Stimulated activated CD8-positive, alpha-beta memory T cell treated with anti-CD3 and anti-CD28 coated beads, Interleukin-7, amount 100 ng/mL, for 1 hour (primary cell): ENCODE measurements around the gene PDE9A.

Source experiments
- DNase-seq, 2 donors: peaks; one replicate each; pipeline ENCODE4 v3.0.0-alpha.2; 2020; ENCODE audit warnings: low read depth in 2 of 2

The PDE9A gene

DNA sequence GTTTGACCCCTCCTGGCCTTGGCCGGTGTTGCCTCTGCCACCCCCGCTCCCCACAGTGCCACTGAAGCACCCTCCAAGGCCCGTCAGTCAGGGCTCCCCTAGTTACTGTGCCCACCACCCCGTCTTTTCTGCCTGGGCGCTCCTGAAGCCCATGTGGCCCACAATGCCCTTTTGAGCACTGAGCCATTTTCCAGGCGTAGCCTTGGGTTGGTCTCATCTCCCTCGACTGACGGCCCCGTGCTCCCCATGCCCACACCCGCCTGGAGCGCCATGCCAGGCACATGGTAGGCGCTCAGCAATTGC is 118.0 kb downstream of the PDE9A start:
- DNase-seq, result no peak

DNA sequence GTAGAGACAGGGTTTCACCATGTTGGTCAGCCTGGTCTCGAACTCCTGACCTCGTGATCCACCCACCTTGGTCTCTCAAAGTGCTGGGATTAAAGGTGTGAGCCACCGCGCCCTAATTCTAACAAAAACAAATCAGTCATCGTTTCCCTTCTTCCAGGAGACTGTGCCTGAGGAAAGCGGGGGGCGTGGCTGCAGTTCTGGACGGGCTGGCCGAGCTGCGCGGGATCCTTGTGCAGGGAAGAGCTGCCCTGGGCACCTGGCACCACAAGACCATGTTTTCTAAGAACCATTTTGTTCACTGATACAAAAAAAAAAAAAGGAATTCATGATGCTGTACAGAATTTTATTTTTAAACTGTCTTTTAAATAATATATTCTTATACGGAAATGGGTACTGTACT is 121.7 kb downstream of the PDE9A start:
- DNase-seq, result no peak

DNA sequence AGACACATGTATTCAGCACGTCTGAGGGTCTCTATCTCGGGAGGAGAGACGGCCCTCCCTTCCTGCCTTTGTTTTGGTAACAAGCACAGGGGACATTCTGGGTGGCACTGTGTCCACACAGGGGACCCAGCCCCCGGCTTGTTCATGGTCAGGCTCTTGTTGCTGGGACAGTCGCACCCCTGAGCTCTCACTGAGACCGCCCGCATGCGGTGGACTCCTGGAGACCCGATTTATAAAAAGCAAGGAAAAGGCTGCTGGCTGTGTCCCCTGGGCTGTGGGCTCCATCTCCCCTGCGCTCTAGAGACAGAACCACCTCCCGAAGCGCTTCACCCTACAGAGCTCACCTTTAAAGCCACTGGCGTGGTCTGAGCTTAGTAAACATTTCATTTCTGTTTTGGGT is 122.5 kb downstream of the PDE9A start:
- DNase-seq, result no peak

DNA sequence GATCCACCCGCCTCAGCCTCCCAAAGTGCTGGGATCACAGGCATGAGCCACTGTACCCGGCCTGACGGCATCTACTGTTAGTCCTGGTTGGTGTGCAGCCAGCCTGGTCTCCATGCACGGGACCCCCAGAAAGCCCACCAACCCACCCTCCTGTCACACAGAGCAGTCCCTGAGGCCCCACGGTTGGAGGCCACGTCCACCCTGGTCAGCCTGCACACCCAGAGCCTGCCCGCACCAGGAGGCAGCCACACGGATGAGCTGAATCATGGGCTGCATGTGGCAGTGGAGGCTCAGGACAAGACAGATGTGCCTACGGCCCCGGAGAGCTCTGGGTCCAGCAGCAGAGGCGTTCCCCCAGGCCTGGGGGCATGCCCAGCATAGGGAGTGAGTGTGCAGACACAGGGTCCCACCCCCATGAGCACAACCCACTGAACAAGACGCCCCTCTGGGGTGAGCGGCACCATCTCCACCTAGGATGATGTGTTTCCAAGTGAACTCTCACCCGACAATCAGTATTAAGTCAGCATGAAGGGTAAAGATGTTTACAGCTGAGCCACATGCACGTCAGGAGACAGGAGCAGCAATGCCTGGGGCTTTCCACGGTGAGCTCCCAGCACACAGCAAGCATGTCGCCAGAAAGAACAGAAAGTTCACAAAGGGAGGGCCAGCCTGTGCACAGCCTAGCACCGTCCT is 123.8 kb downstream of the PDE9A start:
- no peak for DNase-seq

DNA sequence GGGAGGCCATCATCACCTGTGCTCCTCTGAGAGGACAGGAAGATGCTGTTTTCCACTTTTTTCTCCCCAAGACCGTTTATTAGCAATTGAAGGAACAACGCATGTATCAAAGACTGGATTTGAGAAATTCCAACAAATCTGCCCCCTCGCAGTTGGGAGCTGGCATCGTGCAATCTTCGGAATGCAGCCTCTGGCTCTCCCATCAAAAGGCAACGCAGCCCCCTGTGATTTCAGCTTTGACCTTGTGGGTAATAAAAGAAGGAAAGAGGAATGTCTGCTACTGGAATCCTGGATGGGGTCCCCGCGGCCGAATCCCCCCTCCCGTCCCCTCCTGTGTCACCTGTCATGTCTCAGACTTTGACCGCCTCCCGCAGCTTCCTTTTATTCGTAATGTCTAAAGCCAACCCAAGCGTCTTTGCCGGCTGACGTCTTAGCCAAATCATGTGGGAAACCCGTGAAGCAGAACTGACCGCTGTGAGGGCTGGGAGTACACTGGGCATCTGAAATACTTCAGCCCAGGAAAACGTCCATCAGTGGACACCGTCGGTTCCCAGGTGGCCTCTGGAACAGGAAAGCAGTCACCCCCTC is 124.4 kb downstream of the PDE9A start:
- no peak for DNase-seq

DNA sequence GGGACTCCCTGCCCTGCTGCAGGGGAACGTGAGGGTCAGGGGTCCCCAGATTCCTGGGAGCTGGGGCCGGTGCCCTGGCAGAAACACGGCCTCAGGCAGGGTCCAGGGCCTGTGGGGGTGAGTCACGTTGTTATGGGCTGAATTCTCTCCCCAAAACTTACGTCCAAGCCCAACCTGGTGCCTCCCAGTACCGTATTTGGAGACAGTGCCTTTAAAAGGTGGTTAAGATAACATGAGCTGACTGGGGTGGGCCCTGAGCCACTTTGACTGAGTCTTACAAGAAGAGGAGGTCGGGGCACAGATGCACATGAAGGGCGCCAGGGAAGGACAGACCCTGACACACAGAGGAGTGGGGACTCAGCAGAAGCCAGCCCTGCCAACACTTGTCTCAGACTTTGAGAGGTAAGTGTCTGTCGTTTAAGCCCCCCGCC is 126.0 kb downstream of the PDE9A start:
- DNase-seq, result no peak

DNA sequence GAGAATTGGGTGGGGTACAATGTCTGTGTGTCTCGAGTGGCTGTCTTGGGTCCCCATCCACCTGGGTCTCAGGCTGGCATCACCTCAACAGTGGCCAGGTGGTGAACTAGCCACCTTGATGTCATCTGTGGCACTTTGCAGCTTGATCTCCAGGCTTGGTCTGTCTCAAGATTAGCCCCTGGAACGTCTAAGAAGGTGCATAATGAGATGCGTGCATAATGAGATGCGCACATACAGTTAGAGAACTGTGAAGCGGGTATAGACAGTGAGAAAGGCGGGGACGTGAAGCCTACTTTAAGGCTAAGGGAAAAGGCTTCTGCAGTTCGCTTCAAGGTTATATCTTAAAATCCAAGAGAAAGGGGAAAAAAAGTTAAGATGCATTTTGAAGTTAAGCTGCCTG is 127.2 kb downstream of the PDE9A start:
- no peak for DNase-seq

DNA sequence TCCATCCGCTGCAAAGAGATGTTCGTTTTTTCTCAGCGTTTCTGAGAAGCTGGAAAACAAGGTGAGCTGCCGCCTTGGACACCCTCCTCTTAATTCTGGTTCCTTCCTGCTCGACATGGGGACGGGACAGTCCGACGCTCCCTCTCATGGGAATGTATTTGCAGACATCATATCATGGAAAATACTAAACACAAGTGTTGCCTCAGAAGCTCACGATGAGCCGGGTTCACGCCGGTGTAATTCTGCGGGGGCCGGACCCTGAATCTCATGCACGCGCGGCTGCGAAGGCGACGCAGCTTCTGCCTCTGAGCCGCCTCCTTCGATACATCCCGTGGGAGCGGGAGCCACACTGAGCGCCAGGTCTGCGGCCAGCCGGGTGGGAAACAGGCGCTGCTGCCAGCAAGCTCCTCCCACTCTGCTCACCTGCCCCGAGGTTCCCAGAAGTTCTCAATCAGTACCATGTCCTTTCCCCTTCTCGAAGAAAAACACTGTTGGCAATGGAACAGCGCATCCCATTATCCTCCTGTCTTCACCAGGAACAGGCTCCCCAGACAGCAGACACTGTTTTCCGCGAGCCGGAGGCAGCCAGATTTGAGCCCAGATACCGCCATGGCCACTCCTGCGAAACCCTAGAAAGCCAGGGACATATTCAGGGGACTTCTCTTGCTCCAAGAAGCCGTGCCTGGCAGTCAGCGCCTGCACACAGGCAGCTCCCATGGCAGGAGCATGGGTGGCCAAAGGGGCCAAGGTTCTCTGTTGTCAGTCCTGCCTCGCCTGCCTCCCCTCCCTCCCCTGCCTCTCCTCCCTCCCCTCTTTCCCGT is 127.9 kb downstream of the PDE9A start:
- no peak for DNase-seq

DNA sequence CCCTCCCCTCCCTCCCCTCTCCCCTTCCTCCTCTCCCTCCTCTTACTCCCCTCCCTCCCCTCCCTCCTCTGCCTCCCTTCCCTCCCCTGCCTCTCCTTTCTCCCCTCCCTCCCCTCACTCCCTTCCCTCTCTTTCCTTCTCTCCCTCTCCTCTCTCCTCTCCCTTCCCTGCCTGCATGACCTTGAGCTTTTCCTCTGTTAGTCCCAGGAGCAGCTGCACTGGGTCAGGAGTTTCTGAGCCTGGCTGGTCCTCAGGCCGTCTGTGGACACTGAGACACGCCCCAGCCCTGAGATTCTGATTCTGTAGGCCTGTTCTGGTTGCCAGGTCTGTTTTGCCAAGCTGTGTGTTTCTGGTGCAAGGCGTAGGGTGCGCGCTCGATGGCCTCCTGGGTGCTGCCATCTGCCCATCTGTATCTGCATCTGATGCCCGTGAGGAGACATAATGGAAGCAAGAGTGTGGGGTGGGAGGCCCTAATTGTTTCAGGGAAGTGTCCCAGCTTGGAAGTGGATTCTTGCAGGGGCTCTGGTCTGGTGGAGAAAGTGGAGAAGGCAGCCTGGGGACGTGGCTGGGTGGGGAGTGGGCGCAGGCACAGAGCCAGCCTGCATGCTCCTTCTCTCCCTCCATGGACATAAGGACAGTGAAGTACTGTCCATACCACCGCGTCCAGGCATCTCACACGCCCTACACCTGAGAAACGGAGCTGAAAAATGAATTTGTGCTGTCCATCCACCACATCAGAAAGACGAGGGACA is 128.7 kb downstream of the PDE9A start:
- DNase-seq, result no peak

DNA sequence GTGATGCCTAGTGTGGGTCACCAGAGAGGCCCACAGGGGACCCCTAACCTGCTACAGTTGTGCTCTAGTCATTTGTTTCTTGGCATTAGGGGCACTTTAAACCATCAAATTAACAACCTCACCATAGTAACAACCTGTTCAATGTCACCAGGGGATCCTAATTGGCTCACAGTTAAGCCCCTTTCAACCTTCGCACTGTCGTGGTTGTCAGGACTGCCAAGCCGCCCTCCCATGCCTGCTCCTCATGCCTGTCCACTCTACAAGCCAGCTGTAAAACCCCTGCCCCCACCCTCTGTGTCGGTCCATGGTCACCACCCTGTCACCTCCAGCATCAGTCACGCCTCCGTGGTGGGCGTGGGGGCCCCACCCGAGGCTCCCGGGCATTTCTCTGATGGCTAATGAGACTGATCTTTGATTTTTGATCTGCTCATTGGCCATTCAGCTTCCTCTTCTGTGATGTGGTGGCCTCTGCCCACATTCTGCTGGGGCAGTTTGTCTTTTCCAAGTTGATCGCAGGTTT is 129.4 kb downstream of the PDE9A start:
- no peak for DNase-seq

DNA sequence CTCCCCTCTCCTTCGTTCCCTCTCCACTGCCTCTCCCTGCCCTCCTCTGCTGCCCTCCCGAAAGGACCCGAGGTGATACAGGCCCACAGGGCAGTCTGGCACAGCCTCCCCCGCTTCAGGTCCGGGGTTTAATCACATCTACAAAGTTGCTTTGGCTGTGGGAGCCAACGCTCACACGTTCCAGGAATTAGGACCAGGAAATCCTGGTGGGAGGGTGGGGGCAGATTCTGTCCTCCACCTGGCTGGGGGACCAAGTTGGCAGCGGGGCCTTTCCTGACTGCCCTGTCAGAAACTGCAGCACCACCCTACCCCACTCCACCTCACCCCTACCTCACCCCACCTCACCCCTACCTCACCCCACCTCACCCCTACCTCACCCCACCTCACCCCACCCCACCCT is 130.9 kb downstream of the PDE9A start:
- no peak for DNase-seq

DNA sequence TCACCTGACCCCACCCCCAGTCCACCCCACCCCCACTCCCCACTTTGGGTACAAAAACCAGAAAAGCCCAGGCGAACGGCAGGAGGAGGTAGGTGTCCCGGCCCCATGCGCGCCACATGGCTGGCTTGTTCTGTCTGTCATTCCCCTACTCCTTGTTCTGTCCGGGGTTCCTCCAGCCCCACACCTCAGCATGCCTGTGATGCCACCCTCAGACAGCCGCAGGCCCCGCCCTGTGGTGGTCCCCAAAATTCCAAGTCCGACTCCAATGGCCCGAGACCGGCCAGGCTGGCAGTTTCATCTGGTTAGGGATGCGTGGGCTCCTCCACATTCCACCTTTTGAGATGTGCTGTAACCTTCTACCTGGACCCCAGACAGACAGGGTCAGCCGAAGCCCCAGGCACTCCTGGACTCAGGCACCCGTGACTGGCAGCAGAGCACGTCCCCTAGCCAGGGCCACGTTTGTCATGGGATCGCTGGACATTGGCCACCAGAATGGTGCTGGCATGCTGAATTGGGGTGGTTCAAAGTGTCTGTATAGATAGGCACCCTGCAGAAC is 131.6 kb downstream of the PDE9A start:
- no peak for DNase-seq

DNA sequence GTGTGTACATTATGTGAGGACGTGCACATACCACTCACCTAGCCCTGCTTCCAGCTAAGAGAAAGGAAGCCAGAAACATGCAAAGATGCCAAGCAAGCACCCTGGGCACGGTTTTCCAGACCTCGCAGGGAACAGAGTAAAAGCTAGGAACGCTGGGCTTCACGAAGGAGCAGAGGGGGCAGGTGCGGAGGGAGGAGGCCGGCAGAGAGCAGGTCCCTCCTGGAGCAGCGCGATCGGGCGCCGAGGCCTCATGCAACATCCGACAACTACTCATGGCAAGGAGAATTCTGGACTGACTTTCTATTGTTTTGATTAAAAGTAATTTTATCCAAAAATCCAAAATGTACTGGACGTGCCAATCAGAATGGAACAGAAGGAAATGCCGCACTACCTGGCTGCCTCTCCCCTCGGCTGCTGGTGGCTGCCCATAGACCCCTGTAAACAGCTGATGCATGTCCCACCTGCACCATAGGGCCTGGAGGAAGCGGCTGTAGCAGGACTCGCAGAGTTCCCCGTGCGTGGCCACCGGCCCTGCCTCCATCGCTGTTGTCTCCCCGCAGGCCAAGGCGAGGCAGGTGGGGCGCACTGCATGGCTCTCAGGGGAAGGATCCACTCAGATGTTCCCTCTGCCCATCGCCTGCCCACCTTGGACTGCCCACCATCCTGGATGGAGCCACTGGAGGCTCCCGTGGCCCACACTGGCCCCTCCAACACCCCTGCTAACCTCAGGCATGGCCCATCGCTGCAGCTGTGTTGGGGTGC is 132.4 kb downstream of the PDE9A start:
- no peak for DNase-seq

DNA sequence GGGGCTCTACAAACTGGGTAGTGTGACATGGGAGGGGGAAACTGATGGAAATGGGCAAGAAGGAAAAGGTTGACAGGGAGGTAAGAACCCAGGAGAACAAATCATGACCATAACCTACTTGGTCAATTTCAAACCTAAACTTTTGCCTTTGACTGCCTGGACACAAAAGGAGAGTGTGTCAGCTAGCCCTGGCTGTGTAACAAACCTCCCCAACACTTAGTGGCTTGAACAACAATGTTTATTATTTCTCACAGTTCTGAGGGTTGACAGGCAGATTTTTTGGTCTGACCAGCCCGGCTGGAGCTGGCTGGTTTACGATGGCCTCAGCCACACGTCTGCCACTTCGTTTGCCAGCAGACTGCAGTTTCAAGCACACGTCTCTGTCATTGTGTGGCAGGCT is 133.5 kb downstream of the PDE9A start:
- DNase-seq, result no peak

DNA sequence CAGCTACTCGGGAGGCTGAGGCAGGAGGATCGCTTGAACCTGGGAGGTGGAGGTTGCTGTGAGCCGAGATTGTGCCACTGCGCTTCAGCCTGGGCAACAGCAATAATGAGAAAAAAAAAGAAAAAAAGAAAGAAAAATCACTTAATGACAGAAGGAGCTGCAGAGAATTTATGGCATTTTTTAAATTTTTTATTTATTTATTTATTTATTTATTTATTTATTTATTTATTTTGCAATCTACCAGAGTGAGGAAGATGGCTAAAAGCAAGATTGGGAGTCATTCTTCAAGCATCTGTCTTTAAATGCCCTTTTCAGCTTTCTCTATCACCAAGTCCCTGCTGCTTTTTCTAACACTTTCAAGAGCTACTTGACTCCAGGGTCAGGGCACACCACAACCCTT is 134.2 kb downstream of the PDE9A start:
- no peak for DNase-seq

DNA sequence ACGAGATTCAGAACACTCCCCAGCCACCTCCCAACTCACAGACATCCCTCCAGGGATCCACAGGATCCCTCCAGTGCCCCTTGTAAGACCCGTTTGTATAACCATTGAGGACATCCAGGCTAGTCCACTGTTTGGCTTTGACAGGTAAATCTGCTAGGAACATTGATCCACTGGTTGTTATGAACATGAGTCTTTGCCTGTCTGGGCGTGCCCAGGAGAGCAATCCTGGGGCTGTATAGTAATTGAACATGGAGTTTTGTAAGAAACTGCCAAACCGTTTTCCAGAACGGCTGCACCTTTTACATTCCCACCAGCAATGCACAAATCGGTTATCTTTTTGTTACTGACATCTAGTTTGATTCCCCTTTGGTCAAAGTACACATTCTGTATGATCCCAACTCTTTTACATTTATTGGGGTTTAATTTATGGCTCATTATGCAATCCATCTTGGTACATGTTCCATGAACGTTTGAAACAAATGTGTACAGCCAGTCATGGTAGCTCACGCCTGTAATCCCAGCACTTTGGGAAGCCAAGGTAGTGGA is 137.2 kb downstream of the PDE9A start:
- DNase-seq, result no peak

DNA sequence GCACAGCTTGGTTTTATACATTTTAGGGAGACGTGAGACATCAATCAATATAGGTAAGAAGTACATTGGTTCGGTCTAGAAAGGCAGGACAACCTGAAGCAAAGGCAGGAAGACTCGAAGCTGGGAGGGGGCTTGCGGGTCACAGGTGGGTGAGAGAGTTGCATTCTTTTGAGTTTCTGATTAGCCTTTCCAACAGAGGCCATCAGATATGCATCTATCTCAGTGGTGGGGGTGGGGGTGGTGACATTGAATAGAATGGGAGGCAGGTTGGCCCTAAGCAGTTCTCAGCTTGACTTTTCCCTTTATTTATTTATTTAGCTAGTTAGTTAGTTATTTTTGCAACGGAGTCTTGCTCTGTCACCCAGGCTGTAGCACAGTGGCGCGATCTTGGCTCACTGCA is 140.4 kb downstream of the PDE9A start:
- no peak for DNase-seq

DNA sequence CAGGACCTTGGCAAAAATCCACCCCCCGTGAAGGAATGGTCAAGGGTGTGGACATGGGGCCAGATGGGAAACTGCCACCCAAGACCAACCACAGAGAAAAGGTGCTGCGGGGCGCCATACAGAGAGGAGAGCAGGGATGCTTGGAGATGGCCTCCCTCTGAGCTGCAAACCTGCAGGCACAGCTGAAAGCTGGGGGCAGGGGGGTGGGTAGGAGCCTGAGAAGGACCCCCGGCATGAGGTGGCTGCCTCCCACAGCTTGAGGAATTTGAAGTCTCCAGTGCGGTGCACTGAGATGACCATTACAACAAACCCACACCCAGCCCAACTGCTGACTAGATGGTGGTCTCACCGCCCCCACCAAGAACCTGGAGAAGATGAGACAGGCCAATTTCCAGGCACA is 141.1 kb downstream of the PDE9A start:
- DNase-seq, result no peak

DNA sequence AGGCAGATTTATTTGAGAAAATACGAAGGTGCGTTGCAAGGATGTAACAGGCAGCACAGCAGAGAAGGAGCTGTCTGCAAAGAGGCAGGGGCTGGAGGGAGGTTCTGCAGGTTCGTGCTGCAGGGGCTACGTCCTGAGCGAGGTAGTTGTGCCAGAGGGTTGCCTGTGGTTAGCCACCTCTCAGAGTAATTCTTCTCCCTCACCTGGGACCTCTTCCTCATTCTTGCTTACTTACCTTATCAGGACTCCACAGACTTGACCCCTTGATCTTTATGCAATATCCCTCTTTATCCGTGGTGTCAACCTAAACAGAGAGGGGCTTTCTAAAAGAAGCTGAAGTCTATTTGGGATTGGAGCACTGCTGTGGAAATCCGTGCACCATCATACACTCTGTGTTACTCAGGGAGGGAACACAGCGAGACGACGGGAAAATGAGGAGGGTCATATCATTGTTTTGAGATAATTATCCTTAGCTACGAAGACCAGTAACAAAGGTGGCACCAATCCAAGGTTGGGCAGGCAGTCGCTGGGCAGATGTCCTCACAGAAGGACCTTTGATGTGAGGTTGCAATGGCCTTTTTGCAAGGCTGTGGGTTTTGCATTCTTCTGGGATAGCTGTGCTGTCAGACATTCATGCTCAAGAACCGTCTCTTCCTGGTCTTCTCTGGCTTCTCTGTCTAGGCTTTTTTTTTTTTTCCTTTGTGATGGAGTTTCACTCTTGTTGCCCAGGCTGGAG is 143.1 kb downstream of the PDE9A start:
- no peak for DNase-seq

DNA sequence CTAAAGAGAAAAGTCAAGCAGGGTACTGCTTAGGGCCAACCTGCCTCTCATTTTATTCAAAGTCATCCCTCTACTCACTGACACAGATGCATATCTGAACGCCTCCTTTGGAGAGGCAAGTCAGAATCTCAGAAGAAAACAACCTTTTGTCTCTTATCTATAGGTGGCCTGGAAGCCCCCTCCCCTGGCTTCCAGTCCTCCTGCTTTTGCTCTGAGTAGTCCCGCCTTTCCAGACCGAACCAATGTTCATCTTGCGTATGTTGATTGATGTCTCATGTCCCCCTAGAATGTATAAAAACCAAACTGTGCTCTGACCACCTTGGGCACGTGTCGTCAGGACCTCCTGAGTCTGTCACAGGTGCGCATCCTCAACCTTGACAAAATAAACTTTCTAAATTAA is 144.1 kb downstream of the PDE9A start:
- no peak for DNase-seq
